HG02798 (cell line): ENCODE measurements around the gene SELL.
A peak's percentile ranks its signal among the peaks of the same experiment; 100 is the strongest.
"Not testable (repeated sequence)": the region's sequence is repeated elsewhere in the genome, so short reads cannot be mapped to it uniquely, and the experiment has no call there.

Experiments
- ATAC-seq: cut with Tn5 transposase; IDR thresholded peaks from one replicate; pipeline ENCODE4 v1.9.1; 2021; ENCODE audit warnings: mild to moderate bottlenecking; ENCODE audit not compliant: unreplicated experiment, poor library complexity

SELL gene

GRCh38 chr1:169707912-169708604, 3.4 kb downstream of the SELL start:
- ATAC-seq = no peak

- ATAC-seq = no peak
Observed at GRCh38 chr1:169704797-169705196, 6.6 kb downstream of the SELL start.

- no peak for ATAC-seq
Observed at GRCh38 chr1:169701261-169702005, 10.0 kb downstream of the SELL start.

GRCh38 chr1:169699707-169700106, 11.7 kb downstream of the SELL start:
- ATAC-seq = no peak

- ATAC-seq = no peak
Observed at GRCh38 chr1:169698976-169699375, 12.4 kb downstream of the SELL start.

GRCh38 chr1:169697755-169698154, 13.7 kb downstream of the SELL start:
- ATAC-seq = peak; percentile 56

GRCh38 chr1:169696273-169697100, 14.9 kb downstream of the SELL start:
- no peak for ATAC-seq

GRCh38 chr1:169694304-169695075, 16.9 kb downstream of the SELL start:
- ATAC-seq = peak; percentile 35

GRCh38 chr1:169692756-169693460, 18.5 kb downstream of the SELL start:
- ATAC-seq = peak; percentile 54

GRCh38 chr1:169690489-169690888, 20.9 kb downstream of the SELL start:
- ATAC-seq = no peak

- no peak for ATAC-seq
Observed at GRCh38 chr1:169689395-169689794, 22.0 kb downstream of the SELL start.

- ATAC-seq = not testable (repeated sequence)
Observed at GRCh38 chr1:169688377-169688776, 23.0 kb downstream of the SELL start.

- ATAC-seq = no peak
Observed at GRCh38 chr1:169683661-169684060, 27.8 kb downstream of the SELL start.

GRCh38 chr1:169683168-169683567, 28.3 kb downstream of the SELL start:
- not testable (repeated sequence) for ATAC-seq

GRCh38 chr1:169682071-169682470, 29.3 kb downstream of the SELL start:
- peak; percentile 36 for ATAC-seq

GRCh38 chr1:169681140-169681539, 30.3 kb downstream of the SELL start:
- ATAC-seq = peak; percentile 31

- ATAC-seq = peak; percentile 55
Observed at GRCh38 chr1:169680377-169681019, 30.9 kb downstream of the SELL start.

GRCh38 chr1:169679692-169680091, 31.7 kb downstream of the SELL start:
- no peak for ATAC-seq

GRCh38 chr1:169676001-169676400, 35.4 kb downstream of the SELL start:
- ATAC-seq = no peak
